Type B pancreatic cell (in vitro differentiated cells): ENCODE data around the gene SHC1. TPM values are rescaled to one million over a fixed set of nuclear protein-coding genes. Genes with fewer than 3 reads are reported as not detected.
A peak's percentile ranks its signal among the peaks of the same experiment; 100 is the strongest.
"Not testable (repeated sequence)": the region's sequence is repeated elsewhere in the genome, so short reads cannot be mapped to it uniquely, and the experiment has no call there.

ENCODE experiments used
- DNase-seq: peaks from one replicate; pipeline ENCODE4 v3.0.0; 2021; ENCODE audit warnings: mixed read lengths; ENCODE audit not compliant: unreplicated experiment; ENCODE audit errors: extremely low spot score
- H3K27ac Mint-ChIP-seq: 2 replicates; pipeline ENCODE4 v1.8.0; 2021; ENCODE audit warnings: mild to moderate bottlenecking, mixed read lengths
- H3K27me3 Mint-ChIP-seq: 2 replicates; pipeline ENCODE4 v1.8.0; 2021; ENCODE audit warnings: mixed read lengths
- H3K36me3 Mint-ChIP-seq: 2 replicates; pipeline ENCODE4 v1.8.0; 2021; ENCODE audit warnings: mixed read lengths
- H3K4me1 Mint-ChIP-seq: one replicate; pipeline ENCODE4 v1.8.0; 2021; ENCODE audit warnings: mixed read lengths; ENCODE audit not compliant: unreplicated experiment
- H3K4me3 Mint-ChIP-seq: 2 replicates; pipeline ENCODE4 v1.8.0; 2021; ENCODE audit warnings: mild to moderate bottlenecking, mixed read lengths
- H3K9me3 Mint-ChIP-seq: 2 replicates; pipeline ENCODE4 v1.8.0; 2021; ENCODE audit warnings: mixed read lengths
- CTCF ChIP-seq: fragments of 200-600 bp; sonication (generic); conservative IDR thresholded peaks from 2 replicates; pipeline ENCODE4 v1.5.0; 2021; ENCODE audit warnings: antibody characterized with exemption, mild to moderate bottlenecking
- total RNA-seq: library from RNA; stranded (reverse); gene quantifications from 2 replicates; pipeline ENCODE4 v1.2.1, GENCODE V29; 2021; ENCODE audit warnings: low replicate concordance

The SHC1 gene
- total RNA-seq, 1 donor from 2014 or later = 87.8 TPM

- H3K27me3 Mint-ChIP-seq = no peaks in the 10 kb centered on the region
- no peak for DNase-seq
- no peak overlapping the region for H3K4me3 Mint-ChIP-seq
- H3K36me3 Mint-ChIP-seq = peaks cover 4% of the 10 kb centered on the region
- H3K9me3 Mint-ChIP-seq = no peaks in the 10 kb centered on the region
- H3K27ac Mint-ChIP-seq = no peak overlapping the region
- TF ChIP-seq CTCF = no peak
- peaks cover 4% of the 10 kb centered on the region for H3K4me1 Mint-ChIP-seq
Measured at GRCh38 chr1:154988058-154988954, 17.8 kb upstream of the SHC1 start.

GRCh38 chr1:154987326-154987725, 16.8 kb upstream of the SHC1 start:
- H3K27me3 Mint-ChIP-seq = no peaks in the 10 kb centered on the region
- TF ChIP-seq CTCF = no peak
- no peak for DNase-seq
- H3K27ac Mint-ChIP-seq = no peak overlapping the region
- H3K4me3 Mint-ChIP-seq = no peak overlapping the region
- H3K9me3 Mint-ChIP-seq = no peaks in the 10 kb centered on the region
- H3K36me3 Mint-ChIP-seq = peaks cover 4% of the 10 kb centered on the region
- H3K4me1 Mint-ChIP-seq = peaks cover 4% of the 10 kb centered on the region

DNA sequence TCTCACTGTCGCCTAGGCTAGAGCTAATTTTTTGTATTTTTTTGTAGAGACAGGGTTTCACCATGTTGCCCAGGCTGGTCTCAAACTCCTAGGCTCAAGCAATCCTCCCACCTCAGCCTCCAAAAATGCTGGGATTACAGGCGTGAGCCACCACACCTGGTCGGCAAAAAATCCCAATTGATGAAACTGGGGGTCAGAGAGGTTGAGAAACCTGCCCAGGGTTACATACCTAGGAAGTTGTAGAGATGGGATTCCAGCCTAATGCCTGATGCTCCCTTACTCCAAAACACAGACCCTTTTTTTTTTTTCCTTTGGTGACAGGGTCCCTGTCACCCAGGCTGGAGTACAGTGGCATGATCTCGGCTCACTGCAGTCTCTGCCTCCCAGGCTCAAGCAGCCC, 16.2 kb upstream of the SHC1 start:
- H3K9me3 Mint-ChIP-seq, H3K27me3 Mint-ChIP-seq, H3K27ac Mint-ChIP-seq, H3K4me1 Mint-ChIP-seq, H3K4me3 Mint-ChIP-seq, DNase-seq, H3K36me3 Mint-ChIP-seq: not testable (repeated sequence)

DNA sequence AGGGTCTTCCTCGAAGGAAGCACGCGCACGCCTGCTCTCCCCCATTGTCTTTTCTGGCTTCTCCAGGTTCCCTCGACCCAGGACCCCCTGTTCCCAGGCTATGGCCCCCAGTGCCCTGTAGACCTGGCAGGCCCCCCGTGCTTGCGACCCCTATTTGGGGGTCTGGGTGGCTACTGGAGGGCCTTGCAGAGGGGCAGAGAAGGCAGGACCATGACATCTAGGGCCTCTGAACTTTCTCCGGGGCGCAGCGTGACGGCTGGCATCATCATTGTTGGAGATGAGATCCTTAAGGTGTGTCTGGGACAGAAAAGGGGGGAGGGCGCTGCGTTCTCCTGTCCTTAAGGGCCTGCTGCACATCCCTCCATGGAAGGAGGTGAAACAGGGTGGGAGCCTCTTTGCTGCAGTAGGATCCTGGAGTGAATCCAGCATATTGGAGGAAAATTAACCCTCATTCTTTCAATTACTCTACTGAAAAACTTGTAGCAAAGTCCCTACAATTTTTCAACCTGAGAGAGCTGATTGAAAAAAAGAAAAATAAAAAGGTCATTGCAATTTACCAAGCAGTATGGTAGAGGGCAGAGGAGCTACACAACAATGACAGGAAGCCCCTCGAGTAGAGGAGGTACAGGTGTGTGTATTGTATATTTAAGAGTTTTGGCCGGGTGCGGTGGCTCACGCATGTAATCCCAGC, 13.4 kb upstream of the SHC1 start:
- Mint-ChIP-seq H3K4me3 (no peak overlapping the region), H3K27me3 (no peaks in the 10 kb centered on the region), H3K27ac (no peak overlapping the region), H3K36me3 (peaks cover 5% of the 10 kb centered on the region), H3K4me1 (peaks cover under 1% of the 10 kb centered on the region), H3K9me3 (no peaks in the 10 kb centered on the region)
- TF ChIP-seq CTCF = no peak
- no peak for DNase-seq

- DNase-seq = peak; percentile 94
- no peaks in the 10 kb centered on the region for H3K9me3 Mint-ChIP-seq
- no peaks in the 10 kb centered on the region for H3K4me1 Mint-ChIP-seq
- no peak for TF ChIP-seq CTCF
- H3K27ac Mint-ChIP-seq = no peak within 1 kb of the TSS
- H3K4me3 Mint-ChIP-seq = no peak within 1 kb of the TSS
- no peaks in the 10 kb centered on the region for H3K27me3 Mint-ChIP-seq
- H3K36me3 Mint-ChIP-seq = peaks cover 4% of the 10 kb centered on the region
Measured at GRCh38 chr1:154982897-154983648, 12.5 kb upstream of the SHC1 start, which contains the start of gene FLAD1. Gene FLAD1 (plus strand): TSS chr1:154983344. CDS start chr1:154983695, 351 bp downstream.
